HG02981 (cell line): ENCODE measurements around the gene PACRG.

Experiments used
- ATAC-seq: cut with Tn5 transposase; IDR thresholded peaks from one replicate; pipeline ENCODE4 v1.9.1; 2021; ENCODE audit warnings: mild to moderate bottlenecking, moderate library complexity; ENCODE audit not compliant: unreplicated experiment

The PACRG gene

DNA sequence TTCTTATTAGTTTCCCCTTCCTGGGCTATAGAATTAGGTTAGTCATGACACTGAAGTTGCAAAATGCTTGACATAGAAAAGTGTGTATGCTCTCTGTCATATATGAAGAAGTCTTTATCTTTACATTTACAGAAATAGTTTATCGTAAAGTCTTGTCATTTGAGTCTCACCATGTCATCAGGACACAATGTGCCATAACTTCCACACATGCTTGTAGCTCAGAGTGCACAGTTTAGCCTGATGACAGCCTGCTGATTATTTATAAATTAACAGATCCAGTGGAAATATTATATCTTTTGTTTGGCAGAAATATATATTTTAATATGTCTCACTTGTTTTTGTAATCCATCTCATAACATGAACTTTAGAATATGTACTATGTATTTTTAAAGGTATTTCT is 399.8 kb downstream of the PACRG start:
- ATAC-seq = no peak

DNA sequence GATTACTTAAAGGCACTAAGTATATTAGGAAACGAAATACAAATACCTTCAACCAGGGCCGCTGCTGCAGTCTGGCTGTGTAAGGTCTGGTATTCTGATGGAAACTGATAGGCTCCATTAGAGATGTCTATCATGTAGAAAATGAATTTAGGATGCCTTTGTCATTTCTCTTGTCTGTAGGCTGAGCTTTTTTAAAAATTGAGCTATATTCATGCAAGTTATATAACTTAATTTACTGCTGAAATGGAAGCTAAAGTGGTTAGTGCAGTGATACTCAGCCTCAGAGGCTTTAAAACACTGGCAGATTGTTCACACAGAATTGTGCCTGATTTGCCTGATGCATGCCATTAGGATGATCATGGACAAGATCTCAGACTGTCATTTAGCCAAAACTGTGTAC is 400.6 kb downstream of the PACRG start:
- no peak for ATAC-seq

DNA sequence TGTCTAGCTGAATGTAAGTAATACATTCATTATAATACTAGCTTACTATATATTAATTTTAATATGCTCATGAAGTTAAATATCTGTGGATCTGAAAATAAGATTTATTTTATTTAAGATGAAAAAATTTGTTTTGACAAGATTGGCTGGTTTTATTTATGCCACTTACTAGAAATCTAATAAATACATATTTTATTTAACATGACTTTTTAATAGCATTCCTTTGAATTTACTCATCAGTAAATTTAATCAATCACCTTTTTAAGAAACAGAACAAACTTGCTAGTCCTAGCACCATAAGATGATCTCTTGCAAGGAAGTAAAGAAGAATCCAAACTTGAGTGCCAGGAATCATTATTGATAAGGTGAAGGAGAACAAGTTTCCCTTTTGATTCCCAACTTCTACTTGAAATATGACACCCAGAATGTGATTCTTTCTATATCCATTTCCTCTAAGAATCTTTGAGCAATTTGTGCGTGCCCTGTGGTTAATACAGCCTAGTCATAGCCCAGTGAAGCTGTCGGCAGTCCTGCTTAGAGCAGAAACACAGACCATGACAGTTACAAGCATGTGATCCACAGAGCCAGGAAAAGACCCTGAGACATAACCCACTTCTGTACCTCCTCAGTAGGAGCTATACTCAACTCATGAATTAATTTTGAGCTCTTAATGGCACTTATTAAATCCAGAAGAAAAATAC is 404.4 kb downstream of the PACRG start:
- ATAC-seq = no peak

DNA sequence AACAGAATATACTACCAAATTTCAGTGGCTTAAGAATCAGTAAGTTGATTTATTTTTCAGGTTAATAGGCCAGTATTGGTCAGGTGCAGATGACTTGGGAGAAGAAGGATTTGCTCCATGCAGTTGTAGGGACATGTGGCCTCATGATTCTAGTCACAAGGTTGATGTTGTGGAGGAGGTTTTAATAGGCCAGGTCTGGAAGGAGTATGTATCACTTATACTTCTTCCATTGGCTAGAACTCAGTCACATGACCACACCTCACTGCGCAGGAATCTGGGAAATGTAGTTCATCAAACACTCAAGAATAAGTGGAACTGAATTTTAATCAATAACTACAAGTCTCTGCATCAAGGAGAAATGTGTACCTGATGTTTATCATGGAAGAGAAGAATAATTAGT is 405.2 kb downstream of the PACRG start:
- no peak for ATAC-seq

DNA sequence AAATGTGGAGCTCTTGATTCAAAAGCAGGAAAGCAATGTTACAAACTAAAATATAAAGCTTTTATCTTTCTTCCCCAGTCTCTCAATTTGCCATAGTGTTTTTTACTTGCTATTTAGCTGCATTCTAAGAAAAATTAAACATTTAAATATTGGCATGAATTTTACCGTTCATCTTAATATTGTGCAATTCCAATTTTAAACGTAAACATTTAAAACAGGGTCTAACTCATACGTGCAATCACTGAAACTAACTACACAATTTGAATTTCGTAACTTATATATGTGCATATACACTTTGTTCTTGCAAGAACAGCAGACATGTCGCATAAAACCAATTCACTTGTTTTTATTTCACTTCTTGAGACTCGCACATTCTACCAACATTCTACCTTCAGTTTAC is 405.9 kb downstream of the PACRG start:
- ATAC-seq = no peak

DNA sequence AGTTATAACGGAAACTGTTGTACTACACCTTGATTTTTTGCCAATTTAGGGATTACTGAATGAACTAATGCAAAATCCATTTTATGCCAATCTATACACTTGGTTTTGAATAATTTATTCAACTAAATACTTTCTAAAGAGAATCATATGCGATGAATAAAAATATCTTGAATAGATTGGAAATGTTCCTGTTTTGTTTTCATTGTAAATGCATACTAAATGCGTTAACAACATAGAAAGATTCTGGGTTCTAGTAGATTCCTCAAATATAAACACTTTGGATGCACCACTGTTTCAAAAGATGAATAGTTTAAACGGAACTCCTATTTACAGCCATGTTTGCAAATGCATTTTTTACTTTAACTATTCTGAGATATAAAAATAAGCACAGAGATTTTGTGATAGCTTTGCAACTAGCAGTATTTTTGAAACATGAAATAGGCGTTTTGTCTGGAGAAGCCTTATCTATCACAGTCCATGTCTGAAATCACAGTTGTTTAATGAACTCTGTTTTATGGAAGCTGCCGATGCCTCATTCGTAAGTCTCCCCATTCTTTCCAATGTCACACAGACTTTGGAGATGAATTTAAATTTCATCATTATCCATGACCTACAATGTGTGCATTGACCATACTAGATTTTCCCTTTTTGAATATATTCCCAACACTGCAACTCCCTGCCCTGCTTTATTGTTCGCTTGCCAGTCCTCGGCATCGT is 409.1 kb downstream of the PACRG start:
- ATAC-seq = no peak

DNA sequence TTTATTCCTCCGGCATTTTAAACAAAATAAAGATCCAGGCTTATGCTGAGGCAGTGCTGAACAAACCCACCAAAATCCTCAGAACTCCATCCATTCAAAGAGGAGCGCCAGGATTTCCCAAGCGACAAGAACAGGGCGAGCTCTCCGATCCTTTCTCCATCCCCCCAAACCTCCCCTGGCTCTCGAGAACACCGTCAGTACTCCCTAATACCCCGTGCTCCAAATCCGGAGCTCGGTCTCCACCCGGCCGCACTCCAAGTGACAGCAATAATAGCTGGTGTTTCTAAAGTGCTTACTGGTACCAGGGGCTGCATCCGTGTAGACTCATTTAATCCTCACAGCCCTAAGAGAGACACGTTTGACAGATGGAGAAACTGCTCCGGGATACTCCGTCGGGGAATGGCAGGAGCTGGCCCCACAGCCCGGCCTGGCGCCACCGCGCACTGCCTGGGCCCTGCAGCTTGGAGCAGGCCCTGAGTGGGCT is 409.7 kb downstream of the PACRG start:
- ATAC-seq = no peak

DNA sequence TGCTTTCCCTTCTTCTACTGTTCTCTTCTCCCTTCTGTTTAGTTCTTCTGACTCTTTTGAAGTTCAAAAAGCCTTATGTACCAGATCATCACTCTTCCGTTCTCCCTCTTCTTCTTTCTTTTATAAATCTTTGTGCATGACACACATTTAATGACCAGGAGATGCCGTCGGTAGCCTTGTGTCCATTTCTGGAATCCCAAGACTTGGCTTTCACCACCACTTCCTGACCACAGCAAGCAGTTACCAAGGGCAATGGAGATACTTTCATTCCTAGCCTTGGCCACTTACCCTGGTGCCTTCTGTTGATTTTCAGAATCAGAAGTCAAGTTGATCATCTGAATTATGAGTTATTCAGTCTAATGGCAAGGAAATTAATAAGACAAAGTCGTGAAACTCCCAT is 418.3 kb downstream of the PACRG start:
- no peak for ATAC-seq

DNA sequence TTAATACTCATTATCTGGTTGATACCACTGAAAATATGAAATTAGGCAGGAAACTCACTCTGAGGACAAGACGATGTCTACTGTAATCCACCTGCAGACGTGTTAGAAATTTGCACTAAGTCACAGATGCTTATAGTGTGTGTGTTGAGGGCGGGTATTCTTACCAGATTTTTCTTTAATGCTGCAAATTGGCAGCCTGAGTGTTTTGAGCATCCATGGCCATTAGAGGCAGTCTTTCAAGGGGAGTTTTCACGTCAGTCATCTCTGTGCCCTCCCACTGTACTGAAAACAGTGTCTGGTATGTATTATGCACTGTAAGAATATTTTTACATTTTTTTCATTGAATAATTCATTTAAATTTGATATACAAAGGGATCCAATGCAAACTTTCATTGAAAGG is 420.2 kb downstream of the PACRG start:
- no peak for ATAC-seq

DNA sequence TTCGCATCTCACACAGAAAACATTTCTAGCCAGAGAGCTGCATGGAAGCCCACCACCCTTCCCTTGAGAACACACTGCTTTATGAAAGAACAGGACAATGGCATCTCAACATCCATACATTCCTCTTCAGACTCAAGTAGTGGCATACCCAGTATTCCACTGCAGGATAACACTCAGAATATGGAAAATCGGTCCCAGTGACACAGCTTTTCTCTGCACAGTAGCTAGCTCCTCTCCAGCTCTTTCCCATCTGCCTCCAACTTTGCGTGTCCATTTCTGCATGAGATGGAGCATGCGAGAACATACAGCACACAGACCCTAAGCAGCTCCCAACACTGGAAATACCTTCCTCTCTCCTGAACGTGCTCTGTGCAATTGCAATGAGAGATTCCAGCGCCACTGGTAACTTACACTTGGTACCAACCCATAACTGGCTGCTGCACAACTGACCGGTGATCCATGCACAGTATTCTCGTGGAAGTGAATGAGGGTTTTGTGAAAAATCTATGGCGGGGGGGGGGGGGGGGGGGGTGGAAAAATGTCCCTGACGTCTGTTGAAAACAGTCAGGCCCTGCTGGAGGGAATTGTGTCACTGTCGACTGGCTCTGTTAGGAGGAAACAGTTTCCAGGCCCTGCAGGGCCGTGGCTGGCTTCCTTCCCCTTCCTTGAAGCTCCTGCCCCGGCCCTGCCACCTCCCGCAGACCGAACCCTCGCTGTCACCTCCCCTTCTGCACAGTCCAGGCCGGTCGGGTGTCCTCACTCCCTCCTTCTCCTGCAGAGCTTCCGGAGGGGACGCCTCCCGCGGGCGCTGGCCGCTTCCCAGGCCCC is 420.9 kb downstream of the PACRG start:
- no peak for ATAC-seq

DNA sequence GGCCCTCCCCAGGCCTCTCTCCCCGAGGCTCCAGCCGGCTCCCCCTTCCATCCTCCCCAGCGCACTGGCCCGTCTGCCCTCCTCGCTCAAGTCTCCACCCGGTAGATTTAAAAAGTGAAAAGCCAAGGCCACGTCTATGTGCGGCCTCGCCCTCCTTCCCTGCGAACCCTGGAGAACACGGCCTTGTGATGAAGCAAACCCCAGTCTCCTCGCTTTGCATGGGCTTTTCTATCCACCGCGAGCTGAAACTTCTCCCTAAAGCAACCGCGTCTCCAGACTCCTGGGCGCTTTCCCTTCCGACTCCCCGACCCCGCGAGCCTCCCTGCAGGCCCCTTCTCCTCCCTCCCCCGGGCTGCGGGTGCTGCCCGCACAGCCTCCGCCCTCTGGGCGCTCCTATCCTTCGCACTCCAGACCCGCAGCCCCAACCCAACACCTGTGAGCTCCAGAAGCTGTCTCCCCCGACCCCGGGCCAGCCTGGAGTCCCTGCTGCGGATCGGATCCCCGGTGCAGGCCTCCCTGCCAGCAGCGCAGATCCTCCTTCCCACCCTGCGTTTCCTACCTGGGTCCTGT is 421.6 kb downstream of the PACRG start:
- ATAC-seq = no peak

DNA sequence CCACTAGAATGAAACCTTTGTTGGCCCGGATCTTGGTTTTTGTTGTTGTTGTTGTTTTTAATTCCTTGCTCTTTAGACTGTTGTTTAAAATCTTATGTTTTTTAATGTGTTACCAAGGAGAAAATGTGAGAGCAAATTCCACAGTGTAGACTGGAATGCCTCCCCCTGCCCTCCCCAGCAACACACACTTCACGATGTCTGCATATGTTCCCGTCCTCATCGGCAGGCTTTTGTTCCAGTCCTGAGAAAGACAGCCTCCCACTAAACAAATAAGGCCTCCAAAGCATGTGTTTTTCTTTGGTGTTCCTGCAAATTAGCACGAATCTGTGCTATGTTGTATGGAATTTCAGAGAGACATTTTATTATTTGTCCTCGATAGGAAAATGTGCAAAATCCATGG is 423.4 kb downstream of the PACRG start:
- no peak for ATAC-seq

DNA sequence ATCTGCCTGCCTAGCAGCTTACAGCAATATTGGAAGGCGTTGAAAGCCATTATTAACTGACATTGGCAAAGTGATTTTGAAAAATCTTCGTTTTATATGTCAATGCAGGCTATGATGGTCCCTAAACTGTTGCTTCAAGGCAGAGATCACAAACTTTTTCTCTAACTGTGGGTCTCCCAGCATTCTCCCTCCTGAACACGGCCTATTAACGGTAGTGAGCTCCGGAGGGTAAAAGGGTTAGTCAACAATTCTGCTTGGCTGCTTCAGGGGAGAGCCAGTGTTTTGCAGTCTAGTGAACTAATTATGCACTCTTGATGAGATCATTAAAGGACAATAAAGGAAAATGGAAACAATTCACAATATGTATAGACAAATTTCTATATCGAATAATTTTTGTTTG is 424.9 kb downstream of the PACRG start:
- no peak for ATAC-seq

DNA sequence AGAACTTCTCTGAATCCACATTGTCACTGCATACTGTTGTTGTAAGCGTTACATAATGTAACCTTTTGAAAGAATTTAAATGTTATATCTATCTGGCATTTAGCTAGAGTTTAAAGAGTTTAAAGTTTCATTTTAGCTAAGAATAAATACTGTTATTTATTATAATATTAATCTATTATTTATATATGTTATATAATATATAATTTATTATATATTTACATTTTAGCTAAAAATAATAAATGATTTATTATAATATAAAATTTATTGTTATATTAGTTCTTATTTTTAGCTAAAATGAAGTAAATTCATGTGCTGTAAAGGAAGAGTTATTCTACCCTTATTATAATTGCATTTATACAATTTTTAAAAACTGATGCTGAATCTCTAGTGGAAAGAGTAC is 431.3 kb downstream of the PACRG start:
- ATAC-seq = no peak

DNA sequence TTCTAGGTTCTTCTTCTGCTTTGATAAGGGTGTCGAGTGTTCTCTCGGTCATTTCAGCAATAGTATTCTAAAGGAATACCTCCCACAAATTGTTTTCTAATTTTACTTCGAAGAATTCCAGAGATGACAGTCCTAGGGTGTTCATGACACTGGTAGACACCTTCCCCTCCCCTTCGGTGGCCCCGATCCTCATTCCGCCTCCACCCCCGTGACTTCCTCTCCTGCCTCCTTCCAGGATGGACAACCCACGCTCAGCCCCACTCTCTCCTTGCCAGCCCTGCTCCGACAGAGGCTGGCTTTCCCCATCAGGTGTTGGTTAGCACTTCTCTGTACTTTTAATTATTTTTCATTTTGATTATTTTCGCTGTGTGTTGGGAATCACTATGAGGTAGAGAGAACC is 431.9 kb downstream of the PACRG start:
- no peak for ATAC-seq

DNA sequence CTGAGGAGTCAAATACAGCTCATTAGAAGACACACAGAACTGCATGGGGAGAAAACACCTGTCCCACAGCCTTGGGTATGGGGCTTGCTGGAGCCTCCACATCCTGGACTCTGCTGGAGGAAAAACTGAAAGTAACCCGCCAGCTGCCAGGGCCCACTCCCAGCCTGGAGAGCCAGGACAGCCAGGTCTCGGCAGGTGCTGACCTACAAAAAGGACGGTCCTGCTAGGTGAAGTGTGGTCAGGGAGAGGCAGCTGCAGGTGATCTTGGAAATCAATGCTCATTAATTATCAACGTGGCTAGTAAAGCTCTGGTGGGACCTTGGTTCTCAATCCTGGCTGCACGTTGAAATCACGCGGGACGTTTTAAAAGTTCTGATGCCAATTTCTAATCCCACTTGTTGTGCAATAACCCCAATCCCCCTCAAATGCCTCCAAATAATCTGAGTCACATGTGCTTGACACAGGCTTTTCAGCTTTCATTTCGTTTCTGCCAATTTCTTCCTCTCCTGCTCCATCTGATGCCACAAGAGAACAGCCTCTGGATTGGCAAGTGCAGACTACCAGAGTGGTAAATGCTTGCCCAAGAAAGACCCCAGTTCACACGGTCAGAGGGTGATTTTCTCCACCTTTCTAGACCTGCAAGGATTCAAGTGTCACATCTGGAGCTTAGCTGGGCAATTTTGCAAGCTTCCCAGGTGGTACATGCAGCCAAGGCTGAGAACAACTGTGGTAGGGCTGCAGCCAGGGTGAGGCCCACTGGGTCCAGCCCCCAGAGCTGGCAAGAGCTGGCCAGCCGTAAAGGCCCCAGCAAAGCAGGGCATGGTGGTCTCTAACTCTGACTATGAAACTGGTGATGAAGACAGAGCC is 434.5 kb downstream of the PACRG start:
- ATAC-seq = no peak

DNA sequence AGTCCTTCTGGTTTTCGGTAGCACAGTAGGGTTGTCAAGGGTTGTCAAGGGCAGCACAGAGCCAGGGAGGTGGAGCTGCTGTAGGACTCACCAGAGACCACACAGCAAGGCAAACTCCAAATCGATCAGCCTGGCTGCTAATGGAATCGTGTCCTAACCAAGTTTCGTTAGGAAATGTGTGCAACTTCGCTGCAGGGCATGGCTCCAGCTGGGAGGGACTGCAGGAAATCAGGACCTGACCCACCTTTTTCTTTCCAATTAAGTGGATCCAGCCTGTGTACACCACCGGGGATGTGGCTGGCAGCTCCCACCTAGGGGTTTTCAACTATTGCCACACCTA is 435.1 kb downstream of the PACRG start:
- no peak for ATAC-seq

DNA sequence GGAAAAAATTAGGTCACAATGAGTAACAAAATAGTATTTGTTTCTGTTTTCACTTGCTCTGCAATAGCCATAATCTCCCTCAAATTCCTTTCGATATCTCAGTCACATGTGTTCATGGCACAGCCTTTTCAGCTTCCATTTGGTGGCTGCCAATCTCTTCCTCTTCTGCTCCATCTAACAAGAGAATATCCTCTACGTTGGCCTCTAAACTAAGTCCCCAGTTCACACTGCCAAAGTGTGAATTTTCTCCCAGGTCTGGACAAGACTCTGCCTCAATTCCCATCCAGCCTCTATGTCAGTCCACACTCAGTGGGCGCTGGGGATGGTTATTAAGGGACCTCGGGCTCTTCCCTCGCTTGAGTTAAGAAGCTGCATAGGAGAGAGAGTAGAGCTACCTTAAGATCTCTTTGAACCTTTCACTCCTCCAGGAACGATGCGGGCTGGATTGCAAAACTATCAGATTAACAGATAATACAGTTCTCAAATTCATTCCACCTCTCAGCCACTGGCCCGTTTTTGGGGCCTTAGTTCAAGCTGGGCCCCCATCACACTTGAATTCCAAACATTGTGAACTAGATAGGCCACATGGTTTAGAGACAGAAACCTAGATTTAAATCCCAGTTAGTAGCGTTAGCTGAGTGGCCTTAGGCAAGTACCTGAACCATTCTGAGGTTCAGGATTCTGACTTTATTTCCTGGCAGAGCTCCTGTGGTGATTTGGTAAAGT is 436.6 kb downstream of the PACRG start:
- no peak for ATAC-seq

DNA sequence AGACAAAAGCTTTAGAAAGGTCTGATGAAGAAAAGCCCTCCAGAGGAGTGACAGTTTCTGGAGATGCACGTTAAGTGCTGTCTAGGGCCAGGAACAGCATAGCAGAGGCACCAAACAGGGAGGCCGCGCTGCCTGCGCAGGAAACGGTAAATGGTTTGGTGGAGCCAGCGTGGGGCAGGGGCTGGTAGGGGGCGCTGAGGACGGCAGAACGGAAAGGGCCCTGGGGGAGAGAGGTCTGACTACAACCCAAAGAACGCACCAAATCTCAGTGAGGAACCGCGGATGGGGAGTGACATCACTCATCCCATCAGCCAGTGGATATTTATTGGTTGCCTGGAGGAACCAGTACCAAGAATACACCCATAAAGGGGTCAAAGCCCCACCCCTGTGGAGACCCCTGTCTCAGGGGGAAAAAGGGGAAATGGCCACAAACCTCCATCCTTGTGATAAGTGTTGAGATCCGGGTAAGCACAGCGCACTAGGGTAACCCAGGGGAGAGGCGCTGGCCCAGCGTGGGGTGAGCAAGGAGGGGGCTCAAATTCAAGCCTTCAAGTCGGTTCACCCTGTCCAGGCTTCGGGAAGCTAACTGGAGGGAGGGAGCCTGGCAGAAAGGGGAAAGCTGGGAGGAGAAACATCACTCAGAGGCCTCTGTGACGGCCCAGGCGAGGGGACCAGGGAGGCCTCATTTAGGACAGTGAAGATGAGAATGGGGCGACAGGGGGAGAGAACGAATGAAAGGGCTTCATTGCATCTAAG is 437.6 kb downstream of the PACRG start:
- ATAC-seq = no peak
